Panc1 (cell line): ENCODE data around the gene PMFBP1.

Experiments used
- CTCF ChIP-seq: fragments of 450-650 bp; IDR thresholded peaks from 2 replicates; pipeline ENCODE4 v1.5.1; 2017; ENCODE audit warnings: mild to moderate bottlenecking
- POLR2AphosphoS5 ChIP-seq: IDR thresholded peaks from 2 replicates; pipeline ENCODE4 v1.6.1; 2012; ENCODE audit warnings: mild to moderate bottlenecking, low read depth, low read length, moderate library complexity

GRCh38 chr16:72210555-72210954 lies 38.6 kb upstream of the PMFBP1 start:
- TF ChIP-seq CTCF (no peak), POLR2AphosphoS5 (no peak)
